K562 (cell line): ENCODE measurements around the gene PHOSPHO1. TPM values are rescaled to one million over a fixed set of nuclear protein-coding genes. Genes with fewer than 3 reads are reported as not detected.
A peak's percentile ranks its signal among the peaks of the same experiment; 100 is the strongest.

Experiments
- HDGF ChIP-seq: fragments of 450-650 bp; IDR thresholded peaks from 2 replicates; pipeline ENCODE4 v1.6.1; 2016
- KLF13 ChIP-seq: fragments of 450-650 bp; IDR thresholded peaks from 2 replicates; pipeline ENCODE4 v1.6.1; 2016; ENCODE audit warnings: missing genetic modification characterization, low read depth, mild to moderate bottlenecking, missing compliant biosample characterization, moderate library complexity, borderline replicate concordance
- MCM3 ChIP-seq: fragments of 450-650 bp; IDR thresholded peaks from 2 replicates; pipeline ENCODE4 v1.6.1; 2016
- MTA2 ChIP-seq: fragments of 450-650 bp; IDR thresholded peaks from 2 replicates; pipeline ENCODE4 v1.6.1; 2016; ENCODE audit warnings: low read depth
- SMAD3 ChIP-seq: fragments of 450-650 bp; formaldehyde crosslinking; conservative IDR thresholded peaks from 2 replicates; pipeline ENCODE4 v1.4.0; 2020; ENCODE audit warnings: mild to moderate bottlenecking
- SOX6 ChIP-seq: fragments of 450-650 bp; IDR thresholded peaks from 2 replicates; pipeline ENCODE4 v1.6.1; 2014; ENCODE audit warnings: mild to moderate bottlenecking
- SRSF1 ChIP-seq: fragments of 200-400 bp; formaldehyde crosslinking; IDR thresholded peaks from 2 replicates; pipeline ENCODE4 v1.6.1; 2017; ENCODE audit warnings: mild to moderate bottlenecking, low read depth, low read length, moderate library complexity
- ZEB2 ChIP-seq: fragments of 450-650 bp; IDR thresholded peaks from 2 replicates; pipeline ENCODE4 v1.6.1; 2016
- ZNF79 ChIP-seq: fragments of 250-450 bp; sonication (Bioruptor Pico); IDR thresholded peaks from 2 replicates; pipeline ENCODE4 v1.4.0; 2020; ENCODE audit warnings: low read depth, mild to moderate bottlenecking, moderate library complexity
- polyA plus RNA-seq, 8 experiments: library from polyadenylated mRNA; depleted of rRNA in 4 of 8; stranded (reverse) in 5 of 8; unstranded in 3 of 8; fragments of >200 nt; fragmentation: Nextera tagmentation in 2 of 8; fragmentation: Illumina TruSeq in 1 of 8; extraction: Ambion mirVana in 2 of 8; extraction: Trizol in 1 of 8; gene quantifications; 2 replicates each; pipeline versions ENCODE4 v1.2.1 to v1.2.3, GENCODE V29; 2011 to 2014; ENCODE audit warnings: inconsistent platforms in 1 of 8, missing spikeins in 1 of 8
- total RNA-seq, 7 experiments: library from RNA; depleted of rRNA in 6 of 7; stranded (reverse); fragments of >200 nt in 6 of 7; fragmentation: Illumina TruSeq in 2 of 7; extraction: Trizol in 2 of 7; gene quantifications; 2 replicates each; pipeline versions ENCODE4 v1.2.1 to v1.2.3, GENCODE V29; 2011 to 2021; ENCODE audit warnings: low replicate concordance in 1 of 7
- TF ChIP-seq, protein P1 (sequence below): IDR thresholded peaks from 3 replicates; pipeline ENCODE4 v1.6.1; 2011; ENCODE audit warnings: borderline replicate concordance, mild to moderate bottlenecking; ENCODE audit not compliant: insufficient read length, insufficient read depth
- TF ChIP-seq, protein P2 (sequence below): sonication (generic); formaldehyde crosslinking; IDR thresholded peaks from 2 replicates; pipeline ENCODE4 v1.8.0; 2022; ENCODE audit warnings: missing genetic modification reagents, mild to moderate bottlenecking, borderline replicate concordance
- TF ChIP-seq, protein P3 (sequence below), 2 experiments: IDR thresholded peaks in 1 of 2; conservative IDR thresholded peaks in 1 of 2; 2 replicates each; pipeline ENCODE4 v1.6.1; 2016; ENCODE audit warnings: low read depth in 2 of 2, mild to moderate bottlenecking in 1 of 2, missing compliant biosample characterization in 1 of 2, missing genetic modification characterization in 1 of 2, moderate library complexity in 1 of 2
- TF ChIP-seq, protein P4 (sequence below): fragments of 200-800 bp; sonication (Bioruptor generic); IDR thresholded peaks from 2 replicates; pipeline ENCODE4 v1.6.1; 2017; ENCODE audit warnings: missing genetic modification characterization, missing compliant biosample characterization
- TF ChIP-seq, protein P5 (sequence below): sonication (generic); formaldehyde crosslinking; IDR thresholded peaks from 2 replicates; pipeline ENCODE4 v1.5.0; 2020; ENCODE audit warnings: missing genetic modification reagents

The PHOSPHO1 gene
- total and polyA plus RNA-seq, 9 of the 15 experiments (the other 6 are each of a cell fraction or from before 2014, with no cell fraction given): 0.06 to 0.07 TPM; not detected in 7

DNA sequence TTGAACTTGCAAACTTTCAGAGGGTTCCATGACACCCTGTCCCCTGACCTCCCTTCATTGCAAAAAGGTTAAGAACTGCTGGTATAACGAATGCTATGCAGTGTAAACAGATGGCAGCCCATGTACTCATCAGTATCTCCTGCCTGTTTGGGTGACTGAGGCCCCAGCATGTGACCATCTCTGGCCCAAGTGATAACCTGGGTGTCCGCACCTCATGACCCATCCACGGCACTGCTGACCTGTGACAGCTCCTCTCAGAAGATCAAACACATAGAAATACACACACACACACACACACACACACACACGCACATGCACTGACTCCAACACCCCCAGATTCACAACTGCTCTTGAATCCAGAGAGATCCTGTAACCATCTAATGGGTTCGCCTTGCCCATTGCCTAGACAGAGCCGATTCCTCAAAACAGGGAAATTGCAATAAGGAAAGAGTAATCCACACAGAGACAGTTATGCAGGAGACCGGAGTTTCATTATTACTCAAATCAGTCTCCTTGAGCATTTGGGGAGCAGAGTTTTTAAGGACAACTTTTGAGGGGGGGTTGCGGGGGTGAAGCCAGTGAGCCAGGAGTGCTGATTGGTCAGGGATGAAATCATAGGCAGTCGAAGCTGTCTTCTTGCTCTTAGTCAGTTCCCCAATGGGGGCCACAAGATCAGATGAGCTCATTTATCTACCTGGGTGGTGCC, 11.3 kb upstream of the PHOSPHO1 start (continued):
- TF ChIP-seq, protein P1, sequence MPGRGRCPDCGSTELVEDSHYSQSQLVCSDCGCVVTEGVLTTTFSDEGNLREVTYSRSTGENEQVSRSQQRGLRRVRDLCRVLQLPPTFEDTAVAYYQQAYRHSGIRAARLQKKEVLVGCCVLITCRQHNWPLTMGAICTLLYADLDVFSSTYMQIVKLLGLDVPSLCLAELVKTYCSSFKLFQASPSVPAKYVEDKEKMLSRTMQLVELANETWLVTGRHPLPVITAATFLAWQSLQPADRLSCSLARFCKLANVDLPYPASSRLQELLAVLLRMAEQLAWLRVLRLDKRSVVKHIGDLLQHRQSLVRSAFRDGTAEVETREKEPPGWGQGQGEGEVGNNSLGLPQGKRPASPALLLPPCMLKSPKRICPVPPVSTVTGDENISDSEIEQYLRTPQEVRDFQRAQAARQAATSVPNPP: no peak
- TF ChIP-seq SMAD3 (CRISPR knock-in tag) (no peak), SRSF1 (no peak), HDGF (peak; percentile 94), SOX6 (0 out of 2 replicates have a peak, but pooled peaks have one; percentile 31), MCM3 (0 out of 2 replicates have a peak, but pooled peaks have one; percentile 14), KLF13 (tag) (no peak), ZNF79 (CRISPR knock-in tag) (no peak), ZEB2 (peak; percentile 36; the same call in 1 of the 2 replicates), MTA2 (peak; percentile 67)
- TF ChIP-seq, protein P2, sequence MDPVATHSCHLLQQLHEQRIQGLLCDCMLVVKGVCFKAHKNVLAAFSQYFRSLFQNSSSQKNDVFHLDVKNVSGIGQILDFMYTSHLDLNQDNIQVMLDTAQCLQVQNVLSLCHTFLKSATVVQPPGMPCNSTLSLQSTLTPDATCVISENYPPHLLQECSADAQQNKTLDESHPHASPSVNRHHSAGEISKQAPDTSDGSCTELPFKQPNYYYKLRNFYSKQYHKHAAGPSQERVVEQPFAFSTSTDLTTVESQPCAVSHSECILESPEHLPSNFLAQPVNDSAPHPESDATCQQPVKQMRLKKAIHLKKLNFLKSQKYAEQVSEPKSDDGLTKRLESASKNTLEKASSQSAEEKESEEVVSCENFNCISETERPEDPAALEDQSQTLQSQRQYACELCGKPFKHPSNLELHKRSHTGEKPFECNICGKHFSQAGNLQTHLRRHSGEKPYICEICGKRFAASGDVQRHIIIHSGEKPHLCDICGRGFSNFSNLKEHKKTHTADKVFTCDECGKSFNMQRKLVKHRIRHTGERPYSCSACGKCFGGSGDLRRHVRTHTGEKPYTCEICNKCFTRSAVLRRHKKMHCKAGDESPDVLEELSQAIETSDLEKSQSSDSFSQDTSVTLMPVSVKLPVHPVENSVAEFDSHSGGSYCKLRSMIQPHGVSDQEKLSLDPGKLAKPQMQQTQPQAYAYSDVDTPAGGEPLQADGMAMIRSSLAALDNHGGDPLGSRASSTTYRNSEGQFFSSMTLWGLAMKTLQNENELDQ (CRISPR knock-in tag): no peak
- TF ChIP-seq, protein P3, sequence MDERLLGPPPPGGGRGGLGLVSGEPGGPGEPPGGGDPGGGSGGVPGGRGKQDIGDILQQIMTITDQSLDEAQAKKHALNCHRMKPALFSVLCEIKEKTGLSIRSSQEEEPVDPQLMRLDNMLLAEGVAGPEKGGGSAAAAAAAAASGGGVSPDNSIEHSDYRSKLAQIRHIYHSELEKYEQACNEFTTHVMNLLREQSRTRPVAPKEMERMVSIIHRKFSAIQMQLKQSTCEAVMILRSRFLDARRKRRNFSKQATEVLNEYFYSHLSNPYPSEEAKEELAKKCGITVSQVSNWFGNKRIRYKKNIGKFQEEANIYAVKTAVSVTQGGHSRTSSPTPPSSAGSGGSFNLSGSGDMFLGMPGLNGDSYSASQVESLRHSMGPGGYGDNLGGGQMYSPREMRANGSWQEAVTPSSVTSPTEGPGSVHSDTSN (CRISPR knock-in tag; IDR thresholded peaks at IDR 0.05; ENCODE audit: low read depth): no peak
- TF ChIP-seq, protein P3 (tag; conservative IDR thresholded peaks at IDR 0.05; ENCODE audit: low read depth): peak; percentile 25; the same call in 1 of the 2 replicates
- TF ChIP-seq, protein P4, sequence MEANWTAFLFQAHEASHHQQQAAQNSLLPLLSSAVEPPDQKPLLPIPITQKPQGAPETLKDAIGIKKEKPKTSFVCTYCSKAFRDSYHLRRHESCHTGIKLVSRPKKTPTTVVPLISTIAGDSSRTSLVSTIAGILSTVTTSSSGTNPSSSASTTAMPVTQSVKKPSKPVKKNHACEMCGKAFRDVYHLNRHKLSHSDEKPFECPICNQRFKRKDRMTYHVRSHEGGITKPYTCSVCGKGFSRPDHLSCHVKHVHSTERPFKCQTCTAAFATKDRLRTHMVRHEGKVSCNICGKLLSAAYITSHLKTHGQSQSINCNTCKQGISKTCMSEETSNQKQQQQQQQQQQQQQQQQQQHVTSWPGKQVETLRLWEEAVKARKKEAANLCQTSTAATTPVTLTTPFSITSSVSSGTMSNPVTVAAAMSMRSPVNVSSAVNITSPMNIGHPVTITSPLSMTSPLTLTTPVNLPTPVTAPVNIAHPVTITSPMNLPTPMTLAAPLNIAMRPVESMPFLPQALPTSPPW: peak; percentile 89
- TF ChIP-seq, protein P5, sequence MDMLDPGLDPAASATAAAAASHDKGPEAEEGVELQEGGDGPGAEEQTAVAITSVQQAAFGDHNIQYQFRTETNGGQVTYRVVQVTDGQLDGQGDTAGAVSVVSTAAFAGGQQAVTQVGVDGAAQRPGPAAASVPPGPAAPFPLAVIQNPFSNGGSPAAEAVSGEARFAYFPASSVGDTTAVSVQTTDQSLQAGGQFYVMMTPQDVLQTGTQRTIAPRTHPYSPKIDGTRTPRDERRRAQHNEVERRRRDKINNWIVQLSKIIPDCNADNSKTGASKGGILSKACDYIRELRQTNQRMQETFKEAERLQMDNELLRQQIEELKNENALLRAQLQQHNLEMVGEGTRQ (CRISPR knock-in tag): peak; percentile 38
